DND-41 (cell line): Measurements from ENCODE around the gene CRTAC1.

Source experiments
- CTCF ChIP-seq: IDR thresholded peaks from 2 replicates; pipeline ENCODE4 v1.5.1; 2012; ENCODE audit warnings: borderline replicate concordance, low read length, moderate library complexity, mild to moderate bottlenecking; ENCODE audit not compliant: poor library complexity, severe bottlenecking; ENCODE audit errors: extremely low read depth
- EZH2 ChIP-seq: IDR thresholded peaks from 3 replicates; pipeline ENCODE4 v1.6.1; 2012; ENCODE audit warnings: borderline replicate concordance, low read depth, mild to moderate bottlenecking, moderate library complexity, low read length, inconsistent platforms; ENCODE audit not compliant: severe bottlenecking

GRCh38 chr10:97849687-97850402 lies 180.6 kb downstream of the CRTAC1 start, which contains the start of gene GOLGA7B:
- TF ChIP-seq EZH2 (no peak), CTCF (no peak)
